RKO (cell line): ENCODE results near the gene TOMM40.
"Not testable (repeated sequence)": the region's sequence is repeated elsewhere in the genome, so short reads cannot be mapped to it uniquely, and the experiment has no call there.

ENCODE experiments used
- DNase-seq: peaks from one replicate; pipeline ENCODE4 v3.0.0-alpha.2; 2016; ENCODE audit warnings: low spot score

Gene TOMM40

DNA sequence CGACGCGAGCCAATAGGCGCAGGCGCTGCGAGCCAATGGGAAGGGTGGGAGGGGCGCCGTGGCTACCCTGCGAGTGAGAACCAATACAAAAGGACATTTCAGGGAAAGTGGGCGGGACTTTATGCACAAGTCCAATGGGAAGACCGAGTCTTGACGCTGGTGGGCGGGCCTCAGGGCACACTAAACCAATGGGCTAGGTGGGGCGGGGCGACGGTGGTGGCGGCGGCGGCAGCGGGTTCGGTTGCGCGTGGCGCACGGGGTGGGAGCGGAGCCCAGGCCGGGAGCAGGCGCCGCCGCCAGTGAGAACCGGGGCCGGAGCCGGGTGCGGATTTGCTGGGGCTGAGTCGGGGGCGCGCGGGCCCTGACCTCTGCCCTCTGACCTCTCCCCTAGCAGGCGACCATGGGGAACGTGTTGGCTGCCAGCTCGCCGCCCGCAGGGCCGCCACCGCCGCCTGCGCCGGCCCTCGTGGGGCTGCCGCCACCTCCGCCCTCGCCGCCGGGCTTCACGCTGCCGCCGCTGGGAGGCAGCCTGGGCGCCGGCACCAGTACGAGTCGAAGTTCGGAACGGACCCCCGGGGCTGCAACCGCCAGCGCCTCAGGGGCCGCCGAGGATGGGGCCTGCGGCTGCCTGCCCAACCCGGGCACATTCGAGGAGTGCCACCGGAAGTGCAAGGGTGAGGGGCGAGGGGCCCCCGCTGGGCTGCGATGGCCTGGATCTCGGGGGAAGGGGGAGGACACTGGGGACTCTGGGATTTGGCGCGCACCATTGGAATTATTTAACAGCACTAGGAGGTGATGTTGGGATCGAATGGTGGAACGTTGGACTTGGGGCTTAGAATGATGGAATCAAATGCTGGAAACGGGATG lies at the start of gene TOMM40:
Gene TOMM40 (plus strand): TSS at position 239 of the 867 bp plus-strand sequence. CDS start 162 bp downstream, at position 401.
- peak; percentile 39 for DNase-seq

DNA sequence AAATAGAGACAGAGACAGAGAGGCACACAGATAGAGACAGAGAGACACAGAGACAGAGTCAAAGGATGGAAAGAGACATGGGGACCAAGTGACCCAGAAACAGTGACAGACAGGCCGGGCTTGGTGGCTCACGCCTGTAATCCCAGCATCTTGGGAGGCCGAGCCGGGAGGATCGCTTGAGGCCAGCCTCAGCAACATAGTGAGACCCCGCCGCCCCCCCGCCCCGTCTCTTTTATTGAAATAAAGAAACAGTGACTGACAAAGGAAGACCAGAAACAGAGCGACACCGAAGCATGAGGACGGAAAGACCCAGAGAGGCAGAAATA lies 45.8 kb upstream of the TOMM40 start:
- DNase-seq = no peak

DNA sequence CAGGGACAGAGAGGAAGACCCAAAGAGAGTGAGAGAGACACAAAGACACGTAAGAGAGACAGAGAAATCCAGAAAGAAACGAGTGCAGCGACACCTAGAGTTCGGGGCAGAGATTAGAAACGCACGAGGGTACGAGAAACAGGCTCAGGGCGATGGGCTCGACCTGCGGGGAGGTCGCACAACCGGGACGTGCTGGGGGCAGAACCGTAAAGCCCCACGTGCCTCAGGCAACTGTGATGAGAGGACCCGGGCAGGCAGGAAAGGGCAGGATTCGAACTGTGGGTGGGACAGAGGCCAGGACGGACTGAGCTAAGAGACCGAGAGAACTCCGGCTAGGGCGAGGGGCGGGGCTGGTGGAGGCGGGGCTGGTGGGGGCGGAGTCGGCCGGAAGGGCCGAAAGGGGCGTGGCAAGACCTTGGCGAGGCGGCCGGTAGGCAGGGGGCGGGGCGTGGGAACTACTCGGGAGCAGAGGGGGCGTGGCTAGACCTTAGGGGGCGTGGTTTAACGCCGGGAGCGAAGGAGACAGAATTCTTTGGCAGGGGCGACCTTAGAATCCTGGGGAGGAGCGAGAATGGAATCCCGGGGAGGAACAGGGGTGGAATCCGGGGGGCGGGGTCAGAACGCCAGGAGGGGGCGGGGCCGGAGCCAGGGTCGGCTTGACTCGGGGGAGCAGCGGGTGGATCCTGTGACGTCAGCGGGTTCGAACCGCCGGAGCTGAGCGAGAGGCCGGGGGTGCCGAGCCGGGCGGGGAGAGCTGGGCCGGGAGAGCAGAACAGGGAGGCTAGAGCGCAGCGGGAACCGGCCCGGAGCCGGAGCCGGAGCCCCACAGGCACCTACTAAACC lies 45.2 kb upstream of the TOMM40 start, which contains the start of gene NECTIN2:
Gene NECTIN2 (plus strand): TSS at position 686 of the 843 bp plus-strand sequence. CDS start 229 bp downstream, outside the sequence.
- DNase-seq = peak; percentile 96

DNA sequence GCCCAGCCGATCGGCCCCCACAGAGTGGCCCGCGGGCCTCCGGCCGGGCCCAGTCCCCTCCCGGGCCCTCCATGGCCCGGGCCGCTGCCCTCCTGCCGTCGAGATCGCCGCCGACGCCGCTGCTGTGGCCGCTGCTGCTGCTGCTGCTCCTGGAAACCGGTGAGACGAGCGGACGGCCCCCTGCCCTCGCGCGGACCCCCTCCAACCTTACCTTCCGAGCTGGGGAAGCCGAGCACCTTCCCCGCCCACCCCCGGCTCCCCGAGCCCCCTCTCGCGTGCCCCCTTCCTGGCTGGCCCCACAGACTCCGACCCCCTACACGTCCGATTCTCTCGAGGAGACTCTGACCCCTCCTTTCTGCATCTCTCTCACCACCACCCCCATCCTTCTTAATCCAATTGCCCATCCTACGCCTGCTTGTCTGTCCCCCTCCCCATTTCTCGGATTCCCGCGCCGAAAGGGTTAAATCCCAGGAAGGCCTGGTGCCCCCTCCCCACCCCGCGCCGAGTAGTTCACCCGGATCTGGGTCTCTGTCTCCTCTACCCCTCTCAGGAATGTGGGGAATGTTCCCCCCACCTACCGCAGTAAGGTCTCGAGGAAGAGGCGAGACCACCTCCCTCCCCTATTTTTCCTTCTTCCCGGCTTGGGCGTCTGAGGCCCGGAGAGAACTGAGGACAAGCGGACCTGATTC lies 44.5 kb upstream of the TOMM40 start:
- DNase-seq = peak; percentile 25

DNA sequence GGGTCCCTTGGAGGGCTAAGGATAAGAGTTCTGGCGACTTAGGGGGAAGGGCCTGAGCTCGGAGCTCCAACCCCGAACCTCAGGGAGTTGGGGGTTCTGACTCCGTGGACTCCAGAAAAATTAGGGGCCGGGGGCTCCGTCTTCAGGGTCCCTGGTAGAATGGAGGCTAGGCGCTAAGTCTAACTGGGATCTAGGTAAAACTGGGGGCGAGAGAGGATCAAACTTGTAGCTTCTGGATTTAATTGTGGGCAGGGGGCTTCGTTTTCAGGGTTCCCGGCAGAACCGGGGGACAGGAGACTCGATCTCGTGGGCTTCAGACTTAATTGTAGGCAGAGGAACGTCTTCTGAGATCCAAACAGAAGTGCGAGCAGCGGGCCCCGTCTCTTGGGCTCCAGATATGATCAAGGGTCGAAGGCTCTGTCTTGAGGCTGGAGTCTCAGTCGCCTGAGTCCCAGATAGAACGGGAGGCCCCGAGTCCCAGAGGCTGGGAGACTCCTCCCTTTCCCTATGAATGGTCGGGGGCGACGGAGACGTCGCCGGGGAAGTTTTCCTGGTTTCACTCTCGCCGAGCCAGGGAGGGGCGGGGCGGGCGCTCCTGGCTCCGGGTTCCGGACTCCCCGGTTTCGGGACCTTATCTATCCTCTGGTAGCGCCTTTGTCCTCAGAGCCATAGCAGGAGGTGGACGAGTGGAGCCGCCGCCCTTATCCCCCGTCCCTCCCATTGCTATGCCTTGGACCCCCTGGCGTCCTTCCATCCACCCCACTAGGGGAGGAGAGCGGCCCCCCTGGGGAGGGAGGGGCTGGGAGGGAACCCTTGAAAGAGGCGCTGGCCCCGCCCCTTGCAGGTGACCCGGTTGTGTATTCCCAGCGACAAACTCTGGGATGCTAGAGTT lies 43.7 kb upstream of the TOMM40 start:
- peak; percentile 45 for DNase-seq

DNA sequence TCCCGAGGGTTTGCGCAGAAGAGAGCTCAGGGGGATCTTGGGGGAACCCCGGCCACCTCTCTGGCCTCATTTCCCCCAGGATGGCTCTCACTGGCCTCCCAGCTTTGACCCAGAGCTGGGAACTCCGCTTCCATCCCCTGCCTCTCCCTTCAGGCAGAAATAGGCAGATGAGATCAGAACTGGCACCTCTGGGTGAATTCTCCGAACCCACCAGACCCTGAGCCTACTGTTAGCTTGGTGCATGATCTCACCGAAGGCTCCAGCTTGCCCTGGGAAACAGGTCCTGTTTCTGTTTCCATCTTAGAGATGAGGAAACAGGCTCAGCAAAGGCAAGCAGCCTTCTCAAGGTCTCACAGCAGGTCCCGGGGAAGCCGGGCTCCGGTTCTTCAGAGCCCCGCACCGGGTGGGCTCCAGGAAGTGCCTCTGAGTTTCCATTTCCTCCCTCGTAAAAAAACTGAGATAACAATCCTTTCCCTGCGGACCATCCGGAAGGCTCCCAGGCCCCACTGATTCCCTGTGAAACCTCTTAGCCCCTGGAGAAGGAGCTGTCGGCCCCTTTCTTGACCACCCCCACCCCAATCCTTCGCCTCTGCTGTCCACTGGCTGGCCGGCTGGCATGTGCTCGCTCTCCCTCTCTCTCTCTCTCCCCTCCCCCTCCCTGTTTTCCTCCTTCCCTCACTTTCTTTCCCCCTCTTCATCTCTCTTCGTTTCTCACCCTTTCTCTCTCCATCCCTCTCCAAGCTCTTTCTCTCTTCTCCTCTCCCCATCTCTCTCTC lies 42.8 kb upstream of the TOMM40 start:
- no peak for DNase-seq

DNA sequence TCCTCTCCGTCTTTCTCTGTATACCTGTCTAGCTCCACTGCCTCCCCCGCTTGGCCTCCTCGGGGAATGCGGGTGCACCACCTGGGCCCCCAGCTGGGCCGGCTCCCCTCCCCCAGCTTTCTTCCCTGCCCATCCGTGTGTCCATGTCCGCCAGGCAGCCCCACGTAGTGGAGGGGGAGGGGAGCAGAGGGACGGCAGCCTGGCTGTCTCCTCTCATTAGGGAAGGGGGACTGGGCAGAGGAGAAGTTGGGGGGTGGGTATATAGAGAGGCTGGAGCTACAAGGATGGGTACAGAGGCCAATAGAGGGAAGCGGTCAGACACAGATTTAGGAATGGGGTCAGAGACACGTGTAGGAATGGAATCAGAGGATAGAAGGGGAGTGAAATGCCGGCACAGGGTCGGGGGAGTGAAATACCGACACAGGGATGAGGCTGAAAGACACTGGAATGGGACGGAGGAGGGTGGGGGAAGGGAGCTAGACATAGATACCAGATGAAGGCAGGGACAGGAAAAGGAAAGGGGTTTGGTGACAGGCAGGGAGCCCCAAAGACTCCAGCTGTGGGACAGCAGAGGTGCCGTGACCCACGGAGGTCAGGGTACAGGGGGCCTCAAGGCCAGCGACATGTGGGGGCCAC lies 42.1 kb upstream of the TOMM40 start:
- no peak for DNase-seq

DNA sequence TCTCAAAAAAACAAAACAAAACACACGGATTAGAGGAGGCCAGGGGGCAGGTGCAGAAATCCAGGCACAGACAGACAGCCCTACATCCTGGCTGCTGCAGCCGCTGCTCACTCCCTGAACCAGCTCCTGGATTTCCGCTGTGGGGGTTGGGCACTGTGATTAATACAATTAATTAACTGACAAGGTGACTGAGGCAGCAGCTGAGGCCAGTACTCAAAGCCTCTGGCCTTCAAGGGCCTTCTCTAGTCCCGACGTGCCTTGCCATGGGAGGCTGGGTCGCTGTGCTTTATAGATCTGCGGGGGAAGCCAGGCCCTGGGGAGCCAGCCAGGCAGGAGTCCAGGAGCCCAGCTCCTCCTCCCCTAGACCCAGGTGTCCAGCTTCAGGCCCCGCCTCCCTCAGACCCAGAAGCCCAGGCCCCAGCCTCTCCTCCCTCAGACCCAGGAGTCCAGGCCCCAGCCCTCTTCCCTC lies 40.4 kb upstream of the TOMM40 start:
- DNase-seq = no peak

DNA sequence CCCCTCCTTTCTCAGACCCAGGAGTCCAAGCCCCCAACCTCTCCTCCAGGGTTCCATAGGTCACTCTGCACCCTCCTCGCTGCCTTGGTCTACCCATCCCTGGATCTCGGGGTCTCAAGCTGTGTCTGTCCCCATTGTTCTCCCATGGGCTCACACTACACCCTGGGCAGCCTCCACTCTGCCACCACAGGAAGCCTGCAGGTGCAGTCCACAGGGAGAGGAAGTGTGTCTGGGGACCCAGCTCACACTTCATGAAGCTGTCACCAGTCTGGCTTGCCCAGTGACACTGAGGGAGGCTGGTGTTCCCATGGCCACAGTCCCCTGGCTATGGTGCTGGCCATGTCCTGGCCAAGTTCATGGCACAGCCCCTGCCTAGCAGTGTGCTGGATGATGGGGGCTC lies 39.6 kb upstream of the TOMM40 start:
- no peak for DNase-seq

DNA sequence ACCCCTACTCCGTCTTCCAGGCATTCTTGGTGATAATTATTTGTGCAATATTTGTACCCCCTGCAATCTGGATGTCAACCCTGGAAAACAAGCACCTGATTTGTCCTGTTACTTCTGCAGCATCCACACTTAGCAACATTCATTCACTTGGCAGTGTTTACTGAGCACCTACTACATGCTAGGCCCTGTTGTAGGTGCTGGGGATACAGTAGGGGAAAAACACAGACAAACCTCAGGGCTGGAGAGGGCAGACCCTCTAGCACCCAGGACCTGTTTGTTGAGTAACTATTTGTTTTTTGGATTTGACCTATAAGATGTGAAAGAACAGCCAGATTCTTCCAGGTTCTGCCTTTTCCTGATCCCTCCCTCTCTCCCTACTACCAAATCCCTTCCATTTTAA lies 35.4 kb upstream of the TOMM40 start:
- no peak for DNase-seq

DNA sequence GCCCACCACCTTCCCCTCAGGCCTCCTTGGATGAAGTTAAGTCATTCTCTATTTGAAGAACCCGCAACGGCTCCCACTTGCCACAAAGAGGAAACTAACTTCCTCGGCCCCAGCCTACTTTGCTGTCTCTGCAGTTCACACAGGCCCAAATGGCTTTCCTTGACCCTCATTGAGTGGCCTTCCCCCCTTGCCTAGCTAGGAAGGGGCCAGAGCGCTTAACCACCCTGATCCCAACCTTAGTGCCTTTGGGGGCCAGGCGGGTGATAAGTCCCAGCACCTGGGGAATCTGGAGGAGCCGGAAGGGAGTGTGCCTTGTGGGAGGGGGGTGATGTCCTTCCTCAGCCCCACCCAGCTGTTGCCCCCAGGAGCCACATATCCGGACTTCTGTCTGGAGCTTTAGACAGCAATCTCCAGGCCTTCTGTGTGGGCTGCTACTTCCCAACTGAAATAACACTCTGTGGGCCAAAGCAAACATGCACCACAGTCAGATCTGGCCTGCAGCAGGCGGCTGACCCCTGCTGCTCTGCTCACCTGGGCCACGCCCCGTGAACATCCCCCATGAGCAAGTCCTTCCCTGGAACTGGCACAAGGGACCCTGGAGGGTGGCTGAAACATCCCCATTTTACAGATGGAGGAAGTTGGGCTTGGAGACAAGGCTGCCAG lies 34.5 kb upstream of the TOMM40 start:
- DNase-seq = no peak

DNA sequence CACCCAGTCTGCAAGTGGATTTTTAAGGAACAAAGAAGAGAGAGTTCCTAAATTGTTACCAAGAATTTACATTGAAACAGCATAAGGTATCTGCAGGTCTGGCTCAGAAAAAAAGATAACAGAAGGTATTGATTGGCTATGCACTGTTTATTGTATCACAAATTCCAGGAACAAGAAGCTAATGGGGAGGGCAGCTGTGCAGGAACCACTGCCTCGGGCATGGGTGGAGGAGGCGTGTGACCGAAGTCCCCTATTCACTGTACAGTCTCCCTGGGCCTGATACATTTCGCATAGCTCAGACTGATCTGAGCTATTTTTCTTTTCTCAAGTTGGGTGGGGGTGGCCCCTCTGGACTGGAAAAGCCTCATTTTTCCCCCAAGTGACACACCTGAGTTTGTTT lies 33.2 kb upstream of the TOMM40 start:
- no peak for DNase-seq

DNA sequence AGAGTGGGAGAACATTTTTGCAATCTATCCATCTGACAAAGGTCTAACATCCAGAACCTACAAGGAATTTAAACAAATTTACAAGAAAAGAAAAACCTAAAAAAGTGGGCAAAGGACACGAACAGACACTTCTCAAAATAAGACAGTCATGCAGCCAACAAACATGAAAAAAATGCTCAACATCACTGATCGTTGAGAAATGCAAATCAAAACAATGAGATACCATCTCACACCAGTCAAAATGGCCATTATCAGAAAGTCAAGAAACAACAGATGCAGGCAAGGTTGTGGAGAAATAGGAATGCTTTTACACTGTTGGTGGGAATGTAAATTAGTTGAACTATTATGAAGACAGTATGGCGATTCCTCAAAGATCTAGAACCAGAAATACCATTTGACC lies 29.5 kb upstream of the TOMM40 start:
- not testable (repeated sequence) for DNase-seq

DNA sequence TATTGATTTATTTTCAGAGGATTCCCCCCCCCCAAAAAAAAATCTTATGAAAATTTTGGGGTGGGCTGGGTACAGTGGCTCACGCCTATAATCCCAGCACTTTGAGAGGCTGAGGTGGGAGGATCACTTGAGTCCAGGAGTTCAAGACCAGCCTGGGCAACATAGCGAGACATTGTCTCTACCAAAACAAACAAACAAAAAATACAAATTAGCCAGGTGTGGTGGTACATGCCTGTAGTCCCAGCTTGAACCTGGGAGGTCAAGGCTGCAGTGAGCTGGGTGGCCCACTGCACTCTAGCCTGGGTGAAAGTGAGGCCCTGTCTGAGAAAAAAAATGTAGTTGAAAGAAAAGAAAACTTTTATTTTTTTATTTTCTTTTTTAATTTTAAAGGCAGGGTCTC lies 27.1 kb upstream of the TOMM40 start:
- DNase-seq = no peak

DNA sequence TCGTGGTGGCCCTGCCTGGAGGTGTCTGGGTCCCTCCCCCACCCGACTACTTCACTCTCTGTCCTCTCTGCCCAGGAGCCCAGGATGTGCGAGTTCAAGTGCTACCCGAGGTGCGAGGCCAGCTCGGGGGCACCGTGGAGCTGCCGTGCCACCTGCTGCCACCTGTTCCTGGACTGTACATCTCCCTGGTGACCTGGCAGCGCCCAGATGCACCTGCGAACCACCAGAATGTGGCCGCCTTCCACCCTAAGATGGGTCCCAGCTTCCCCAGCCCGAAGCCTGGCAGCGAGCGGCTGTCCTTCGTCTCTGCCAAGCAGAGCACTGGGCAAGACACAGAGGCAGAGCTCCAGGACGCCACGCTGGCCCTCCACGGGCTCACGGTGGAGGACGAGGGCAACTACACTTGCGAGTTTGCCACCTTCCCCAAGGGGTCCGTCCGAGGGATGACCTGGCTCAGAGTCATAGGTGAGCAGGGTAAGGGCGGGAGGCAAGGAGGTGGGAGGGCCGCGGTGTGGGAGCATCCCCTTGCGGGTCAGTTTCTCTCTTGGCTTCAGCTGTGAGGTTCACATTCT lies 25.8 kb upstream of the TOMM40 start:
- no peak for DNase-seq

DNA sequence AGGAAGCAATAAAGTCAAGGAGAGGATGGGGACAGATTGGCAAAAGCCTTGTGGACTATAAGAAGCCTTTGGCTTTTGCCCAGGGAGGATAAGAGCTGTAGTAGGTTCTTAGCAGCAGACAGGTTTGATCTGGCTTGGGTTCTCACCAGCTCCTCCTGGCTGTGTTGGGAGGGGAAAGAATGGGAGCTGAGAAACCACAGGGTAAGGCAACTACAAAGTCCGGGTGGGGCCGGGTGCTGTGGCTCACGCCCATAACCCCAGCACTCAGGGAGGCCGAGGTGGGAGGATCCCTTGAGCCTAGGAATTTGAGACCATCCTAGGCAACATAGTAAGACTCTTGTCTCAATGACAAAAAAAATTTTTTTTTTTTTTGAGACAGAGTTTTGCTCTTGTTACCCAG lies 24.4 kb upstream of the TOMM40 start:
- DNase-seq = no peak

DNA sequence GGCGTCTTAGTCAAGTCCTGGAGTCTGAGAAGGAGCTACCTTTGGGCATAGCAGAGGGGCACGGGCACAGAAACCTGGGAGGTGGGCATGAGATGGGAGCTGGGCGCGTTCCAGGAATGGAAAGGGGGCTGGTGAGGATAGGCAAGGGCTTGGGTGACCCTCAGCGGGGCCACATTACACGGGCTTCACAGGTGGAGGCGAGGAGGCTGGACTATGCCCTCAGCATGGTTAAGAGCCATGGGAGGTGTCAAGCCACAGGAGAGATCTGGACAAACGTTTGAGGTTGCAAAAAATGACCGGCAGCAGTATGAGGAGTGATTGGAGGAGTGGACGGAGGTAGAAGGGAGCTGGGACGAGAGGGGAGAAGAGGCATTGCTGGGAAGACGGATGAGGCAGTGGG lies 23.5 kb upstream of the TOMM40 start:
- DNase-seq = no peak

DNA sequence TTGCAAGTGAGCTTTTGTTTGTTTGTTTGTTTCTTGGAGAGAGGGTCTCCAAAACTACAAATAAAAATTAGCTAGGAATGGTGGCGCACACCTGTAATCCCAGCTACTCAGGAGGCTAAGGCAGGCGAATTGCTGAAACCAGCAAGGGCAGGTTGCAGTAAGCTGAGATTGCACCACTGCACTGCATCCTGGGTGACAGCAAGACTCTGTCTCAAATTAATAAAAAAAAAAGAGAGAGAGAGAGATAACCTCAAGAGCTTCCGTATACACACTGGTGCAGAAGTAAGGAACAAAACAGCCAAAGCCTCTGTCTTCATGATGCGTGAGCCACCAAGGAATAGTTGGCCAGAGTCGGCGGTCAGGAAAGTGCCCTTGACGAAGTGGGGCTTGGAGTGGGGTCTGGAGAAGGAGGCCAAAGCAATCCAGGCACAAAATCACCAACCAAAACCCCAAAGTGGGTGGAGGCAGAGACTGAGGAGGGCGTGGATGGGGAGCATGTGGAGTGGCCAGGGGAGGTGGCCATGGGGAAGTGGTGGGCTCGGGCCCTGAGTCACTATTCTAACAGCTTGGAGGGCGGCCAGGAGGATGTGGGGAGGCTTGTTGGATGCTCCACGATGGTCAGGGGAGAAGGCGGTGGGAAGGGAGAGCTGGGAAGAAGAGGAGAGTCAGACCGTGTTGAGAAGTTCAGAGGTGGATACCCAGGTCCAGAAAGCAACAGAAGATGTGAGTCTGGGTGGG lies 21.2 kb upstream of the TOMM40 start:
- DNase-seq = no peak
